Mesendoderm (in vitro differentiated cells): Measurements from ENCODE around the gene NAA15.

Source experiments
- DNase-seq: peaks from one replicate; pipeline ENCODE4 v3.0.0; 2013
- H2AK5ac ChIP-seq: 2 replicates; pipeline ENCODE4 v1.6.1; 2013; ENCODE audit warnings: low read length, inconsistent platforms
- H2BK120ac ChIP-seq: 2 replicates; pipeline ENCODE4 v1.6.1; 2013; ENCODE audit warnings: low read depth, mild to moderate bottlenecking, low read length, moderate library complexity, mixed read lengths
- H2BK15ac ChIP-seq: replicated peaks from 2 replicates; pipeline ENCODE4 v1.6.1; 2013; ENCODE audit warnings: low read depth, mild to moderate bottlenecking, moderate library complexity
- H2BK5ac ChIP-seq: 2 replicates; pipeline ENCODE4 v1.6.1; 2013; ENCODE audit warnings: low read length, inconsistent platforms
- H3K18ac ChIP-seq: 2 replicates; pipeline ENCODE4 v1.6.1; 2013; ENCODE audit warnings: mild to moderate bottlenecking, low read length, mixed read lengths
- H3K23ac ChIP-seq: one replicate; pipeline ENCODE4 v1.6.1; 2013; ENCODE audit warnings: low read length
- H3K27ac ChIP-seq: 2 replicates; pipeline ENCODE4 v1.5.1; 2013; ENCODE audit warnings: low read depth, mild to moderate bottlenecking, inconsistent platforms, low read length, moderate library complexity
- H3K27me3 ChIP-seq: 2 replicates; pipeline ENCODE4 v1.6.1; 2013; ENCODE audit warnings: low read length, control low read depth, mild to moderate bottlenecking, inconsistent platforms; ENCODE audit not compliant: insufficient read depth, poor library complexity
- H3K36me3 ChIP-seq: 2 replicates; pipeline ENCODE4 v1.6.1; 2013; ENCODE audit warnings: low read length, inconsistent platforms; ENCODE audit not compliant: control insufficient read depth, insufficient read depth
- H3K4ac ChIP-seq: one replicate; pipeline ENCODE4 v1.6.1; 2013; ENCODE audit warnings: low read depth, mild to moderate bottlenecking, low read length, moderate library complexity
- H3K4me1 ChIP-seq: 2 replicates; pipeline ENCODE4 v1.6.1; 2013; ENCODE audit warnings: low read depth, low read length, inconsistent platforms; ENCODE audit not compliant: control insufficient read depth
- H3K4me2 ChIP-seq: 2 replicates; pipeline ENCODE4 v1.6.1; 2013; ENCODE audit warnings: low read length
- H3K4me3 ChIP-seq: 2 replicates; pipeline ENCODE4 v1.5.1; 2013; ENCODE audit warnings: mild to moderate bottlenecking, low read length
- H3K56ac ChIP-seq: one replicate; pipeline ENCODE4 v1.6.1; 2013; ENCODE audit warnings: low read length
- H3K79me1 ChIP-seq: 2 replicates; pipeline ENCODE4 v1.6.1; 2013; ENCODE audit warnings: low read length, inconsistent platforms
- H3K79me2 ChIP-seq: 2 replicates; pipeline ENCODE4 v1.6.1; 2013; ENCODE audit warnings: mild to moderate bottlenecking, low read length; ENCODE audit not compliant: control insufficient read depth, insufficient read depth
- H3K9ac ChIP-seq: 2 replicates; pipeline ENCODE4 v1.6.1; 2013; ENCODE audit warnings: low read length, inconsistent platforms
- H4K5ac ChIP-seq: one replicate; pipeline ENCODE4 v1.6.1; 2013; ENCODE audit warnings: low read length
- H4K8ac ChIP-seq: one replicate; pipeline ENCODE4 v1.6.1; 2013; ENCODE audit warnings: low read depth, mild to moderate bottlenecking, control low read depth, low read length, moderate library complexity
- WGBS: extraction: QIAGEN DNeasy Blood & Tissue Kit; methylation state at CpG from one replicate; pipeline ENCODE4 v1.1.7; 2013; ENCODE audit warnings: low lambda C conversion rate, missing lambda C conversion rate; ENCODE audit not compliant: insufficient coverage; ENCODE audit errors: extremely low coverage; 5-methylcytosine and 5-hydroxymethylcytosine counted together

Gene NAA15

DNA sequence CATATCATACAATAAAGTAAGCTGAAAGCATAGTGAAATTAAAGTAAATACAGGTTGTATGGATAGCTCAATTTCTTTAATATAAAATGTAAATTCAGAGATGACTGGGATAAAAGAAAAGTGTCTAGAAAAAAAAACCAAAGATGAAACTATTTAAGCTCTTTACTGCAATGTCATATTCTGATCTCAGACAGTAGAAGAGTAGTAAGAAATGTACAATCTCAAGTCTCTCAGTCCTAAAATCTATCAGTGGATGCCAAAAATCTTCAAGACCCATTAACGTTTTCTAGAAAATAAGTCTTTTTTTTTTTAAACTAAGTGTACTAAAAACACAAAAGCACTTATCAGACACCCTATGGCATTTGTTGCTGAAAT, 35.1 kb upstream of the NAA15 start:
- no CpG with 5 or more reads among the region's 1 CpG for WGBS
- no peak overlapping the region for H3K27ac ChIP-seq

DNA sequence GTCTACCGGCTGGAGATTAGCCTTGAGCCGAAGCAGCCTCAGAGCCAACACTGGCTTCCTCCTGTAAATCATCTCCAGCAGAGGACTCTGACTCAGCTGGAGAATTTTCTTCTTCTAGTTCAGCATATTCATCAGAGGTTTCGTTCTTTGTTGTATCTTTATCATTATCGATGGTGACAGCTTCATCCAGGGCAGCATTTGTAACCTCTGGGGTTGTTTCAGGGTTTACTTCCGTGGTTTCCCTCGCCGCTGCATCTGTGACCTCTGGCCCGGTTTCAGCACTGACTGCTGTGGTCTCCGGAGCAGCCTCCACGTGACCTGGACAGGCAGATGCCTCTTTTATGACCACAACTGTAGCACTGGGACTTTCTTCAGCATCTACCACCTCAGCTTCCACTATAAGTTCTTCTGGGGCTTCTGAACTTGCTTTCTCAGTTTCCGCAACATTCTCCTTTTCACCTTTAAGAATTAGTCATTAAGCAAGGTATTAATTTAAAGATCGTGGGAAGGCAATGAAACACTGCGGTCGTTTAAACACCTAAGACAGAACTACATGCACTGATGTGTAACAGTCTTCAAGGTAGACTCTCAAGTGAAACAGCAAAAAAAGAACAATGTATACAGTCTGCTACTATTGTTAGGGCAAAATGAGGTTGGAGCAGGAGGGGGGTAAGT, 34.6 kb upstream of the NAA15 start:
- no CpG with 5 or more reads among the region's 14 CpGs for WGBS
- H3K4me3 ChIP-seq = no peak overlapping the region
- DNase-seq = peak; percentile 19

More for the DNA sequence above, 35.1 kb upstream of the NAA15 start:
- Histone ChIP-seq H2AK5ac (no peak overlapping the region), H3K27me3 (no peaks in the 10 kb centered on the region), H3K79me2 (no peaks in the 10 kb centered on the region), H3K4ac (no peak overlapping the region), H3K18ac (no peak overlapping the region), H2BK5ac (no peak overlapping the region), H3K4me3 (no peak overlapping the region), H3K36me3 (no peaks in the 10 kb centered on the region), H2BK120ac (no peak overlapping the region), H3K4me1 (no peaks in the 10 kb centered on the region), H4K5ac (no peak overlapping the region), H2BK15ac (no peak overlapping the region), H3K4me2 (no peak overlapping the region), H3K23ac (no peak overlapping the region), H4K8ac (no peak overlapping the region), H3K79me1 (no peaks in the 10 kb centered on the region), H3K56ac (no peak overlapping the region), H3K9ac (no peak overlapping the region)
- no peak for DNase-seq

DNA sequence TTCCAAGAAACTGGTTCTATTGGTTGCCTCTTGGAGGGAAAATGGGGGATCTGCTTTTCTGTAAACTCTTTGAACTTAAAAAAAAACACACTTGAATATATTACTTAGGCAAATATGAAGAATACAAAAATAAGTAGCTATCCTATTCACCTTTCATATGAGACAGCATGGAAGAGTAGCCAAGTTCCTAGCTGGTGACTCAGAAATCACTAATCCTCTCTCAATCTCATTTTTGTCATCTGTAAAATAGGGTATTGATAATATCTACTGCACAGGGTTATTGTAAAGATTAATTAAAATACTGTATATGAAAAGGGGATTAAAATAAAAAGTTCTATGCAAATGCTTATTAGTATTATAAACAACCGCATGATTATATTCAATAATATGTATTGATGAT, 34.0 kb upstream of the NAA15 start:
- no peak overlapping the region for H2AK5ac ChIP-seq
- H3K4me2 ChIP-seq = no peak overlapping the region
- no peaks in the 10 kb centered on the region for H3K27me3 ChIP-seq
- no peak overlapping the region for H3K23ac ChIP-seq
- H3K18ac ChIP-seq = no peak overlapping the region
- H3K9ac ChIP-seq = no peak overlapping the region
- DNase-seq = no peak
- H3K4me1 ChIP-seq = no peaks in the 10 kb centered on the region
- no peaks in the 10 kb centered on the region for H3K79me2 ChIP-seq
- no peak overlapping the region for H3K27ac ChIP-seq
- H4K8ac ChIP-seq = no peak overlapping the region
- no peaks in the 10 kb centered on the region for H3K79me1 ChIP-seq
- no peak overlapping the region for H2BK120ac ChIP-seq
- H3K4me3 ChIP-seq = no peak overlapping the region
- no CpG with 5 or more reads among the region's 1 CpG for WGBS
- no peak overlapping the region for H3K4ac ChIP-seq
- no peak overlapping the region for H2BK15ac ChIP-seq
- no peak overlapping the region for H2BK5ac ChIP-seq
- no peaks in the 10 kb centered on the region for H3K36me3 ChIP-seq
- no peak overlapping the region for H3K56ac ChIP-seq
- H4K5ac ChIP-seq = no peak overlapping the region

More for the DNA sequence above, 34.6 kb upstream of the NAA15 start:
- Histone ChIP-seq H3K27ac (no peak overlapping the region), H3K4me2 (no peak overlapping the region), H4K8ac (no peak overlapping the region), H3K36me3 (no peaks in the 10 kb centered on the region), H3K79me1 (no peaks in the 10 kb centered on the region), H3K56ac (no peak overlapping the region), H2AK5ac (no peak overlapping the region), H3K18ac (no peak overlapping the region), H2BK5ac (no peak overlapping the region), H3K4me1 (no peaks in the 10 kb centered on the region), H2BK15ac (no peak overlapping the region), H3K4ac (no peak overlapping the region), H2BK120ac (no peak overlapping the region), H3K23ac (no peak overlapping the region), H3K79me2 (no peaks in the 10 kb centered on the region), H4K5ac (no peak overlapping the region), H3K27me3 (no peaks in the 10 kb centered on the region), H3K9ac (no peak overlapping the region)

DNA sequence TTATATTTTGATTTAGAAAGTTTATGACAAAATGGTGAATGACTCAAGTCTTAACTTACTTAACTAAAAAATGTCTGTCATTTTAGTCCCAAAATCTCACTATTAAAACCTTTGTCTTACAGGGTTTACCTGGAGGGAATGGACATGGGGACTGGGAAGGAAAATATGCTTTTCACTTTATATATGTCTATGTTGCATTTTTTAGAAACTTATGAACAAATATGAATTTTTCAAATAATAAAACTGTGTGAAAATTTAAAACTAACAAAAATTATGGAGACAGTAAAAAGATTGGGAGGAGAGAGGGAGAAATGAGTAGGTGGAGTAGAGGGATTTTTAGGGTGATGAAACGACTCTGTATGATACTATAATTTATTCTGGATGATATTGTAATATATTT, 27.5 kb upstream of the NAA15 start:
- Histone ChIP-seq H2BK120ac (no peak overlapping the region), H4K8ac (no peak overlapping the region), H3K23ac (no peak overlapping the region), H3K18ac (no peak overlapping the region), H3K79me1 (no peaks in the 10 kb centered on the region), H3K4me1 (no peaks in the 10 kb centered on the region), H3K4me2 (no peak overlapping the region), H3K56ac (no peak overlapping the region), H4K5ac (no peak overlapping the region), H2AK5ac (no peak overlapping the region), H3K36me3 (no peaks in the 10 kb centered on the region), H3K4me3 (no peak overlapping the region), H3K27ac (no peak overlapping the region), H3K79me2 (no peaks in the 10 kb centered on the region), H3K27me3 (peaks cover 1% of the 10 kb centered on the region), H2BK5ac (no peak overlapping the region), H2BK15ac (no peak overlapping the region), H3K4ac (no peak overlapping the region), H3K9ac (no peak overlapping the region)
- DNase-seq = no peak
- 100% methylated on average over 1 of the region's 1 CpG for WGBS

DNA sequence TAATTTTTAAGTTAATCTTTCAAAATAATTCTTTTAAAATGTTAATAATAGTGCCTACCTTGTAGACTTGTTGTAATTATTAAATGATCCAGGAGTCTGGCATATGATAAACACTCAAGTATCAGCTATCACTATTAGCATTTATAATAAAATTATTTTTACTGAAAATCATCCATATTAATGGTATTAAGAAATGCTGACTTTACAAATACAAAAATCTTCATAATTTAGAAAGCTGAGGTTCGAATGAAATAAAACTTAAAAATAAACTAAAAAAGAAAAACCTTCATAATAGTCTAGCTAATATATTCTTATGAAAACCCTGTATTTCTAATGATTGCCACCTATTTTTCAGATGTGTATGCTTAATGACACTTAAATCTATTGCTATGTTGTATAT, 26.5 kb upstream of the NAA15 start:
- no peak overlapping the region for H4K5ac ChIP-seq
- no peak overlapping the region for H2BK15ac ChIP-seq
- no peak overlapping the region for H3K4ac ChIP-seq
- no peak overlapping the region for H3K4me2 ChIP-seq
- H2BK120ac ChIP-seq = no peak overlapping the region
- H3K27ac ChIP-seq = no peak overlapping the region
- H3K18ac ChIP-seq = no peak overlapping the region
- no peaks in the 10 kb centered on the region for H3K36me3 ChIP-seq
- H4K8ac ChIP-seq = no peak overlapping the region
- H3K23ac ChIP-seq = no peak overlapping the region
- WGBS = no CpG with 5 or more reads among the region's 1 CpG
- H3K79me1 ChIP-seq = no peaks in the 10 kb centered on the region
- DNase-seq = no peak
- no peak overlapping the region for H2BK5ac ChIP-seq
- no peaks in the 10 kb centered on the region for H3K79me2 ChIP-seq
- H3K27me3 ChIP-seq = peaks cover 8% of the 10 kb centered on the region
- no peak overlapping the region for H3K9ac ChIP-seq
- H2AK5ac ChIP-seq = no peak overlapping the region
- H3K4me1 ChIP-seq = no peaks in the 10 kb centered on the region
- no peak overlapping the region for H3K4me3 ChIP-seq
- no peak overlapping the region for H3K56ac ChIP-seq

DNA sequence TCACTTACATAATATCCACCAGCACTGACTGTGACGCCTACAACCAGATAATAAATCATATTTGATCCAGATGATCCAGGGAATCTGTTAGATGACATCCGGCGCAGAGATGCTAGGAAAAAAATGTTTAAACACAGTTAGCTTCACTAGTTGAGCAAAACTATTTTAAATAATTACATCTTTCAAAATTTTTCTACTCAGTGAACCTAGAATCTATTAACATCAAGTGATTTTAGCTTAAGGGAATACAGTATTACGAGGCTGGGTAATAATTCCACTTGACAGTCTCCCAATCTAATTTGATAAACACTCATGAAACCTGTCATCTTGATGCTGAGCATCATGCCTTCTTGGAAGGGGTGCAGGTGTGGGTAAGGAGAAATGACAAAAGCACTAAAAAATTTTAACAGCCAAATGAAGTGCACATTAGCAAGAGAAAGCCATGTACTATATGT, 26.0 kb upstream of the NAA15 start:
- no peak overlapping the region for H3K4me2 ChIP-seq
- H3K27ac ChIP-seq = no peak overlapping the region
- no peak overlapping the region for H3K56ac ChIP-seq
- no peak overlapping the region for H3K23ac ChIP-seq
- H3K27me3 ChIP-seq = peaks cover 9% of the 10 kb centered on the region
- no peaks in the 10 kb centered on the region for H3K79me1 ChIP-seq
- WGBS = no CpG with 5 or more reads among the region's 4 CpGs
- H4K8ac ChIP-seq = no peak overlapping the region
- no peak for DNase-seq
- no peak overlapping the region for H4K5ac ChIP-seq
- H3K4ac ChIP-seq = no peak overlapping the region
- H3K79me2 ChIP-seq = no peaks in the 10 kb centered on the region
- no peak overlapping the region for H2BK15ac ChIP-seq
- no peak overlapping the region for H2BK5ac ChIP-seq
- no peak overlapping the region for H2BK120ac ChIP-seq
- no peak overlapping the region for H2AK5ac ChIP-seq
- no peaks in the 10 kb centered on the region for H3K36me3 ChIP-seq
- no peak overlapping the region for H3K9ac ChIP-seq
- no peaks in the 10 kb centered on the region for H3K4me1 ChIP-seq
- H3K18ac ChIP-seq = no peak overlapping the region
- H3K4me3 ChIP-seq = no peak overlapping the region
